HepG2 (cell line): ENCODE measurements around the gene TNFRSF6B. TPM values are rescaled to one million over a fixed set of nuclear protein-coding genes. Genes with fewer than 3 reads are reported as not detected.

Experiments
- CENPT ChIP-seq: sonication (generic); formaldehyde crosslinking; IDR thresholded peaks from 2 replicates; pipeline ENCODE4 v1.8.0; 2022; ENCODE audit warnings: low read depth, mild to moderate bottlenecking, moderate library complexity, missing genetic modification reagents
- FOSL1 ChIP-seq: sonication (generic); formaldehyde crosslinking; IDR thresholded peaks from 2 replicates; pipeline ENCODE4 v1.9.0; 2021; ENCODE audit warnings: missing genetic modification reagents, borderline replicate concordance
- MTERF4 ChIP-seq: sonication (generic); formaldehyde crosslinking; IDR thresholded peaks from 2 replicates; pipeline ENCODE4 v1.8.0; 2023; ENCODE audit warnings: mild to moderate bottlenecking, missing genetic modification reagents
- MTF2 ChIP-seq: sonication (generic); formaldehyde crosslinking; IDR thresholded peaks from 2 replicates; pipeline ENCODE4 v1.5.0; 2020; ENCODE audit warnings: missing genetic modification reagents, borderline replicate concordance
- NR3C1 ChIP-seq: sonication (generic); formaldehyde crosslinking; IDR thresholded peaks from 2 replicates; pipeline ENCODE4 v1.4.0; 2020; ENCODE audit warnings: missing genetic modification reagents
- RBFOX2 ChIP-seq: fragments of 200-400 bp; formaldehyde crosslinking; IDR thresholded peaks from 2 replicates; pipeline ENCODE4 v1.6.1; 2017; ENCODE audit warnings: low read depth, mild to moderate bottlenecking, low read length
- YY1 ChIP-seq: IDR thresholded peaks from 2 replicates; pipeline ENCODE4 v1.6.1; 2011; ENCODE audit warnings: low read length, low read depth, moderate library complexity, mild to moderate bottlenecking; ENCODE audit not compliant: insufficient read depth, insufficient replicate concordance
- ZBTB33 ChIP-seq: sonication (generic); formaldehyde crosslinking; IDR thresholded peaks from 2 replicates; pipeline ENCODE4 v1.4.0; 2020; ENCODE audit warnings: missing genetic modification reagents
- ZBTB34 ChIP-seq: sonication (generic); formaldehyde crosslinking; IDR thresholded peaks from 2 replicates; pipeline ENCODE4 v1.8.0; 2022; ENCODE audit warnings: mild to moderate bottlenecking, missing genetic modification reagents
- ZBTB7A ChIP-seq: sonication (generic); formaldehyde crosslinking; IDR thresholded peaks from 2 replicates; pipeline ENCODE4 v1.8.0; 2022; ENCODE audit warnings: mild to moderate bottlenecking, missing genetic modification reagents
- ZC3H13 ChIP-seq: sonication (generic); formaldehyde crosslinking; IDR thresholded peaks from 2 replicates; pipeline ENCODE4 v1.8.1; 2023; ENCODE audit warnings: mild to moderate bottlenecking, missing genetic modification reagents, moderate library complexity
- ZNF136 ChIP-seq: sonication (generic); formaldehyde crosslinking; IDR thresholded peaks from 2 replicates; pipeline ENCODE4 v1.8.1; 2022; ENCODE audit warnings: low read depth, mild to moderate bottlenecking, moderate library complexity, missing genetic modification reagents
- ZNF326 ChIP-seq: sonication (generic); formaldehyde crosslinking; IDR thresholded peaks from 2 replicates; pipeline ENCODE4 v1.4.0; 2020; ENCODE audit warnings: missing genetic modification reagents, borderline replicate concordance
- ZNF460 ChIP-seq: sonication (generic); formaldehyde crosslinking; IDR thresholded peaks from 2 replicates; pipeline ENCODE4 v1.5.1; 2020; ENCODE audit warnings: missing genetic modification reagents, mild to moderate bottlenecking, borderline replicate concordance
- ZNF510 ChIP-seq: sonication (generic); formaldehyde crosslinking; IDR thresholded peaks from 2 replicates; pipeline ENCODE4 v1.4.0; 2020; ENCODE audit warnings: low read depth, mild to moderate bottlenecking, missing genetic modification reagents
- ZNF562 ChIP-seq: sonication (generic); formaldehyde crosslinking; IDR thresholded peaks from 2 replicates; pipeline ENCODE4 v1.8.0; 2022; ENCODE audit warnings: missing genetic modification reagents, borderline replicate concordance
- polyA plus RNA-seq, 8 experiments: library from polyadenylated mRNA; depleted of rRNA in 3 of 8; stranded (reverse) in 7 of 8; unstranded in 1 of 8; fragments of >200 nt; fragmentation: Illumina TruSeq in 4 of 8; extraction: Trizol in 4 of 8; gene quantifications; 2 replicates each; pipeline versions ENCODE4 v1.2.1 to v1.2.3, GENCODE V29; 2011 to 2016; ENCODE audit warnings: low read depth in 4 of 8, missing spikeins in 1 of 8, mixed read lengths in 1 of 8; ENCODE audit not compliant: insufficient read depth in 1 of 8
- total RNA-seq, 5 experiments: library from RNA; depleted of rRNA; stranded (reverse); fragments of >200 nt; fragmentation: Illumina TruSeq; extraction: Trizol; gene quantifications; 2 replicates each; pipeline ENCODE4 v1.2.3, GENCODE V29; 2016; ENCODE audit warnings: low read depth in 1 of 5
- TF ChIP-seq, protein P1 (sequence below): sonication (generic); formaldehyde crosslinking; IDR thresholded peaks from 2 replicates; pipeline ENCODE4 v1.4.0; 2020; ENCODE audit warnings: missing genetic modification reagents, borderline replicate concordance
- TF ChIP-seq, protein P2 (sequence below): sonication (generic); formaldehyde crosslinking; IDR thresholded peaks from 2 replicates; pipeline ENCODE4 v1.4.0; 2020; ENCODE audit warnings: missing genetic modification reagents, borderline replicate concordance

TNFRSF6B gene
- total and polyA plus RNA-seq, 2 of the 13 experiments (the other 11 are each of a cell fraction or from before 2014, with no cell fraction given), result 0.24 TPM; not detected in 1

DNA sequence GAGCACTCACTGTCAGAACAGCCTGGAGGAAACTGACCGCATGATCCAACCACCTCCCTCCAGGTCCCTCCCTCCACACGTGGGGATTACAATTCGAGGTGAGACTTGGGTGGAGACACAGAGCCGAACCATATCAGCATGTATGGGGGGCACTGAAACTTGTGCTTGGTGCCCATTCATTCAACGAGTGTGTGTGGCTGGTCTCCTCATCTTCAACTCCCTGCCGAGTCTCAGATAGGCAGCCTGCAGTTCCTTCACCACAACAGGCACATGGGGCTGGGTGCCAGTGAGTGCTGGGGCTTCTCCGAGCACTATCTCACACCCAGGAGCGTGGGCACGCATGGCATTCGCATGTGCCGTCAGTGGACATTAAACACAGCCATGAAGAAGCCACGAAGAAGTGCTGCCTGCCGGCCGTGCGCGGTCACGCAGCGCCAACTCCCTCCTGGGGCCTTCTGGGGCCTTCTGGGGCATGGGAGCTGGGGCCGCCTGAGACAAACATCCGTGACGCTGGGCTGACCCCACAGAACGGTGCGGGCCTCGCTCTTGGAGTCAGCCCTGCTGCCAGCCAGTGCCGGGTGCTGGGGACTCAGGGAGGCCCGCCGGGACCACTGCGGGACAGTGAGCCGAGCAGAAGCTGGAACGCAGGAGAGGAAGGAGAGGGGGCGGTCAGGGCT lies 39.1 kb upstream of the TNFRSF6B start (continued):
- TF ChIP-seq, protein P1, sequence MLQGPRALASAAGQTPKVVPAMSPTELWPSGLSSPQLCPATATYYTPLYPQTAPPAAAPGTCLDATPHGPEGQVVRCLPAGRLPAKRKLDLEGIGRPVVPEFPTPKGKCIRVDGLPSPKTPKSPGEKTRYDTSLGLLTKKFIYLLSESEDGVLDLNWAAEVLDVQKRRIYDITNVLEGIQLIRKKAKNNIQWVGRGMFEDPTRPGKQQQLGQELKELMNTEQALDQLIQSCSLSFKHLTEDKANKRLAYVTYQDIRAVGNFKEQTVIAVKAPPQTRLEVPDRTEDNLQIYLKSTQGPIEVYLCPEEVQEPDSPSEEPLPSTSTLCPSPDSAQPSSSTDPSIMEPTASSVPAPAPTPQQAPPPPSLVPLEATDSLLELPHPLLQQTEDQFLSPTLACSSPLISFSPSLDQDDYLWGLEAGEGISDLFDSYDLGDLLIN (CRISPR knock-in tag), result no peak
- TF ChIP-seq, protein P2, sequence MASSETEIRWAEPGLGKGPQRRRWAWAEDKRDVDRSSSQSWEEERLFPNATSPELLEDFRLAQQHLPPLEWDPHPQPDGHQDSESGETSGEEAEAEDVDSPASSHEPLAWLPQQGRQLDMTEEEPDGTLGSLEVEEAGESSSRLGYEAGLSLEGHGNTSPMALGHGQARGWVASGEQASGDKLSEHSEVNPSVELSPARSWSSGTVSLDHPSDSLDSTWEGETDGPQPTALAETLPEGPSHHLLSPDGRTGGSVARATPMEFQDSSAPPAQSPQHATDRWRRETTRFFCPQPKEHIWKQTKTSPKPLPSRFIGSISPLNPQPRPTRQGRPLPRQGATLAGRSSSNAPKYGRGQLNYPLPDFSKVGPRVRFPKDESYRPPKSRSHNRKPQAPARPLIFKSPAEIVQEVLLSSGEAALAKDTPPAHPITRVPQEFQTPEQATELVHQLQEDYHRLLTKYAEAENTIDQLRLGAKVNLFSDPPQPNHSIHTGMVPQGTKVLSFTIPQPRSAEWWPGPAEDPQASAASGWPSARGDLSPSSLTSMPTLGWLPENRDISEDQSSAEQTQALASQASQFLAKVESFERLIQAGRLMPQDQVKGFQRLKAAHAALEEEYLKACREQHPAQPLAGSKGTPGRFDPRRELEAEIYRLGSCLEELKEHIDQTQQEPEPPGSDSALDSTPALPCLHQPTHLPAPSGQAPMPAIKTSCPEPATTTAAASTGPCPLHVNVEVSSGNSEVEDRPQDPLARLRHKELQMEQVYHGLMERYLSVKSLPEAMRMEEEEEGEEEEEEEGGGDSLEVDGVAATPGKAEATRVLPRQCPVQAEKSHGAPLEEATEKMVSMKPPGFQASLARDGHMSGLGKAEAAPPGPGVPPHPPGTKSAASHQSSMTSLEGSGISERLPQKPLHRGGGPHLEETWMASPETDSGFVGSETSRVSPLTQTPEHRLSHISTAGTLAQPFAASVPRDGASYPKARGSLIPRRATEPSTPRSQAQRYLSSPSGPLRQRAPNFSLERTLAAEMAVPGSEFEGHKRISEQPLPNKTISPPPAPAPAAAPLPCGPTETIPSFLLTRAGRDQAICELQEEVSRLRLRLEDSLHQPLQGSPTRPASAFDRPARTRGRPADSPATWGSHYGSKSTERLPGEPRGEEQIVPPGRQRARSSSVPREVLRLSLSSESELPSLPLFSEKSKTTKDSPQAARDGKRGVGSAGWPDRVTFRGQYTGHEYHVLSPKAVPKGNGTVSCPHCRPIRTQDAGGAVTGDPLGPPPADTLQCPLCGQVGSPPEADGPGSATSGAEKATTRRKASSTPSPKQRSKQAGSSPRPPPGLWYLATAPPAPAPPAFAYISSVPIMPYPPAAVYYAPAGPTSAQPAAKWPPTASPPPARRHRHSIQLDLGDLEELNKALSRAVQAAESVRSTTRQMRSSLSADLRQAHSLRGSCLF (CRISPR knock-in tag), result no peak
- peak; percentile 12; the same call in 1 of the 2 replicates for TF ChIP-seq RBFOX2
- peak; percentile 69 for TF ChIP-seq ZNF326 (CRISPR knock-in tag)
- peak; percentile 91 for TF ChIP-seq ZBTB33 (CRISPR knock-in tag)
- peak; percentile 1 for TF ChIP-seq YY1
- no peak for TF ChIP-seq ZNF136 (CRISPR knock-in tag)
- no peak for TF ChIP-seq ZNF510 (CRISPR knock-in tag)
- no peak for TF ChIP-seq MTF2
- peak; percentile 76 for TF ChIP-seq MTERF4
- TF ChIP-seq ZNF460, result no peak
- TF ChIP-seq CENPT (CRISPR knock-in tag), result no peak
- TF ChIP-seq ZNF562 (CRISPR knock-in tag), result no peak
- no peak for TF ChIP-seq NR3C1 (CRISPR knock-in tag)
- peak; percentile 82; the same call in 1 of the 2 replicates for TF ChIP-seq ZC3H13 (CRISPR knock-in tag)
- TF ChIP-seq ZBTB34 (CRISPR knock-in tag), result no peak
- TF ChIP-seq FOSL1 (CRISPR knock-in tag), result 0 out of 2 replicates have a peak, but pooled peaks have one; percentile 13
- 0 out of 2 replicates have a peak, but pooled peaks have one; percentile 27 for TF ChIP-seq ZBTB7A (CRISPR knock-in tag)
